Measurements from ENCODE around the gene AAGAB.

AAGAB gene

GRCh38 chr15:67199881-67200763 is 54.3 kb downstream of the AAGAB start:
- TF ChIP-seq, protein P1, sequence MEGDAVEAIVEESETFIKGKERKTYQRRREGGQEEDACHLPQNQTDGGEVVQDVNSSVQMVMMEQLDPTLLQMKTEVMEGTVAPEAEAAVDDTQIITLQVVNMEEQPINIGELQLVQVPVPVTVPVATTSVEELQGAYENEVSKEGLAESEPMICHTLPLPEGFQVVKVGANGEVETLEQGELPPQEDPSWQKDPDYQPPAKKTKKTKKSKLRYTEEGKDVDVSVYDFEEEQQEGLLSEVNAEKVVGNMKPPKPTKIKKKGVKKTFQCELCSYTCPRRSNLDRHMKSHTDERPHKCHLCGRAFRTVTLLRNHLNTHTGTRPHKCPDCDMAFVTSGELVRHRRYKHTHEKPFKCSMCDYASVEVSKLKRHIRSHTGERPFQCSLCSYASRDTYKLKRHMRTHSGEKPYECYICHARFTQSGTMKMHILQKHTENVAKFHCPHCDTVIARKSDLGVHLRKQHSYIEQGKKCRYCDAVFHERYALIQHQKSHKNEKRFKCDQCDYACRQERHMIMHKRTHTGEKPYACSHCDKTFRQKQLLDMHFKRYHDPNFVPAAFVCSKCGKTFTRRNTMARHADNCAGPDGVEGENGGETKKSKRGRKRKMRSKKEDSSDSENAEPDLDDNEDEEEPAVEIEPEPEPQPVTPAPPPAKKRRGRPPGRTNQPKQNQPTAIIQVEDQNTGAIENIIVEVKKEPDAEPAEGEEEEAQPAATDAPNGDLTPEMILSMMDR (IDR thresholded peaks at IDR 0.05), result no peak

DNA sequence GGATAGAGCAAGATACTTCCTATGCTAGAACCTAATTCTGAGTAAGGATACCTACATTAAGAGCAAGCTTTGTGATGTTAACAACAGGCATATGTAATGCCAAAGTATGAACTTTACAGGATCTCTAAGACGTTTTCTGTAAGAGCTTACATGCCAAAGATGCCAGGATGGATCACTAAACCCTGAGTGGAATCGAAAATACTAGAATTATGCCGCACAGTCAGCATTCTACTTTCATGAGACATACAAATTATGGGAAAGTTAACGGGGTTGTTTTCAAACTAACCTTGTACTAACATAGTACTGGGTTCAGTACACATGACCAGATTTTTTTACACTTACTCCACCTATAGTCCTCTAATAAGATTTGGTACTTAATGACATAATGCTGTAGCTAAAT is 55.1 kb downstream of the AAGAB start:
- TF ChIP-seq, protein P1 (IDR thresholded peaks at IDR 0.05), result no peak

GRCh38 chr15:67198157-67198754 is 56.2 kb downstream of the AAGAB start:
- TF ChIP-seq, protein P1 (IDR thresholded peaks at IDR 0.05), result no peak

DNA sequence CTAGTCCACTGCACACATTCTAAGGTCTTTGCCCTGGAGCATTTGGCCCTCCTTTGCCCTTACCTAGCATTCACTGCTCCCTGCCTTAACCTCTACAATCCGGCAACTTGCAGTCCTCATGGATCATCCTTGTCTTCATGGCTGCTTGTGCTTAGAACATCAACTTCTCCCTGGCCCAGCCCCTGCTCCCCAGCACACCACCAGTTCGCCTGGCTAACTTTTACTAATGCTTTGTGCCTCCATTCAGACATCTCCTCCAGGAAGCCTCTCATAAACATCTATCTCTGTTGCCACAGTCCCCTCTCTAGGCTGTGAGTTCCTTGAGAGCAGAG is 57.1 kb downstream of the AAGAB start:
- TF ChIP-seq, protein P1 (IDR thresholded peaks at IDR 0.05), result no peak

DNA sequence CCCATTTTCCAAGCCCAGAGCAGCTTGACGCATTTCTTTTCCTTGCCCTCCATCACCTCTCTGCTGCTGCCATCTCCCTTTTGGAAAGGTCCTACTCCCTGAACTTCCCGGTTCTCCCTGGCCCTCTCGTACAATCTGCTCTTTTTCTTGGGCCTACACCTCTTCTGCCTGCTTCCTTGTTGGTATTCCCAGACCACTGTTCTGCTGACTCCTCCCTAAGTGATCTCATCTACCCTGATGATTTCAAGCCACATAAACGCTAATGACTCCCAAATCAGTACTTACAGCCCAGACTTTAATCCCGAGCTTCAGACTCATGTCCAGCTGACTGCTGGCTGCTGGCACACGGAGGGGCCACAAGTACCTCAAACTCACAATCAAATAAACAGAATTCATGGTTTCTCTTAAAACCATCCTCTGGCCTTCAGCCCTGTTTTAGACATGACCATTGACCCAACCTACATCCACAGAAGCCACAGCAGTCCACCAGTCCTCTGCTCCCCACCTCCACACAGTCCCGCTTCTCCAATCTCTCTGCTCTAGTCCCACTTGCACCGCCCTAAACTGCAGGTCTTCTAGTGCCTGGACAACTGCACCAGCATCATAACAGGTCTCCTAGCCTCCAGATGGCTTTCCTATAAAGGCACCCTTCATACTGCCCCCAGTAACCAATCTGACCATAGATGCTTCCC is 57.6 kb downstream of the AAGAB start:
- TF ChIP-seq, protein P1 (IDR thresholded peaks at IDR 0.05), result no peak

- TF ChIP-seq, protein P1 (IDR thresholded peaks at IDR 0.05), result no peak
Measured at GRCh38 chr15:67196222-67196621, 58.2 kb downstream of the AAGAB start.

- TF ChIP-seq, protein P1 (IDR thresholded peaks at IDR 0.05), result no peak
Measured at GRCh38 chr15:67195305-67195704, 59.2 kb downstream of the AAGAB start.

Data from LNCAP (cell line).